ENCODE data around the gene GALNTL6.

GRCh38 chr4:171966356-171966755 is 153.2 kb downstream of the GALNTL6 start:
- no peak for TF ChIP-seq CTCF (IDR thresholded peaks at IDR 0.05)
- no peak for TF ChIP-seq POLR2A (IDR thresholded peaks at IDR 0.05)
- TF ChIP-seq POLR2AphosphoS5 (IDR thresholded peaks at IDR 0.05), result no peak
- no peak for TF ChIP-seq EP300 (IDR thresholded peaks at IDR 0.05)

Measured in suprapubic skin (tissue), 4 donors.